HuH-7.5 (cell line): ENCODE results near the gene ACTA1.
"Not testable (repeated sequence)": the region's sequence is repeated elsewhere in the genome, so short reads cannot be mapped to it uniquely, and the experiment has no call there.

Source experiments
- DNase-seq: peaks from one replicate; pipeline ENCODE4 v3.0.0; 2011; ENCODE audit warnings: low spot score

The ACTA1 gene

GRCh38 chr1:229409616-229410369, 24.1 kb downstream of the ACTA1 start:
- DNase-seq, result no peak

DNA sequence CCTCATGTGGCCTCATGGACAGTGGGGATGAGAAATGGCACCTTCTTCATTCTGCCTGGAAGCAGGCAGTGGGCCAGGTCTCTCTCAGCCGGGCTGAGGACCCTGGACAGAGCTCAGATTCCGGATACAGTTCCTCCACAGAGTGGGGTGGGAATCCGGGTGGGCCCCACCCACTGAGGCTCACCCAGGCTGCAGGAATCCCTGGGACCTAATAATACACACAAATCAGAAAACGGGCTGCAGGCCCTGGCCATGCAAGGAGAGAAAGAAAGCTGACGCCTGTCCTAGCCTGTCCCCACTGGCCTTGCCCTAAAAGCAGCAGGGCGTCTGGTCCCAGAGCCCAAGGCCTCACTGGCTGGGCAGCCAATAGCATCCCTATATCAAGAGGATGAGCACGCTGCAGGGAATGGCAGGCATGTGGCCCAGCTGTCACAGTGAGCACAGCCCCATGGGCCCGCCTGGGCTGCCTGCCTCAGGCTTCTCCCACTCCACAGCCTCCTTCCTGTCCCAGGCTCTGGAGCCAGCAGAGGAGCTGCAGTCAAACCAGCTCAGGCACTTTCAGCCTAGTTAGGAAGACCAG, 25.3 kb downstream of the ACTA1 start:
- DNase-seq, result no peak

- DNase-seq, result no peak
These were observed 26.5 kb downstream of the ACTA1 start for GRCh38 chr1:229407206-229408026.

DNA sequence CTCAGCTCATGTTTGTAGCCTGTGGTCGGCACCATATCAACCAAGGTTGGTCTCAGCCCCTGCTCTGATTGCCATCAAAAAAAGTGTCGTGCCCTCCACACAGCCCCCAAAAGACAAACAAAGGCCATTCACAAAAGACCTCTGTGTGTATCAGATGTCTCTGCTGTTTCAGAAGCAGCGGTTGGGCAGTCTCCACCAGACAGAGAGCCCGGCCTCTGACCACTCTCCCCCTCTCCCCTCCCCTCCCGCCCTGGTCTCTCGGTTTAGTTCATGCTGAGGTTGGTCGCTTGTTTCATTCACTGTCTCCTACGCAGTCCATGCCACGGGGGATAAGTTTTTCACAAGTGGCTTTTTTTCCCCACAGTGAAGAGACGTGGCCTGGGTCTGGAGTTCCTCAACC, 27.1 kb downstream of the ACTA1 start:
- peak; percentile 76 for DNase-seq

DNA sequence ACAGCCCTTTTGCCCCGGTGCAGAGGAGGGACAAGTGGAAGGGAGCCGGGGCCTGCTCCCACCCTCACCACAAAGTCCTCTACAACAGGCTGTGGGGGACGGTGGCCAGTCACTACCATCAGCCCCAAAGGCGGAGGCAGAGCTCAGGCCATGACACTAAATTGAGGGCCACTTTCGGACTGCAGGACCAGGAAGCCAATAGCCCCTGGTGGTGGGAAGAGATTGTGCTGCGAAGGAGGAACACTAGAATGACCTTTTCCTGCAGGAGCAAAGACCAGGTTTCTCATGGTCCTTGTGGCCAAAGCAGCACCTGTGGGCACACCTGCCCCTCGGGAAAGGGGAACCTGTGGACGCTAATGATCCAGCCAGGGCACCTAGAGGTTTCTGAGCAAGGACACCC, 30.3 kb downstream of the ACTA1 start:
- no peak for DNase-seq

DNA sequence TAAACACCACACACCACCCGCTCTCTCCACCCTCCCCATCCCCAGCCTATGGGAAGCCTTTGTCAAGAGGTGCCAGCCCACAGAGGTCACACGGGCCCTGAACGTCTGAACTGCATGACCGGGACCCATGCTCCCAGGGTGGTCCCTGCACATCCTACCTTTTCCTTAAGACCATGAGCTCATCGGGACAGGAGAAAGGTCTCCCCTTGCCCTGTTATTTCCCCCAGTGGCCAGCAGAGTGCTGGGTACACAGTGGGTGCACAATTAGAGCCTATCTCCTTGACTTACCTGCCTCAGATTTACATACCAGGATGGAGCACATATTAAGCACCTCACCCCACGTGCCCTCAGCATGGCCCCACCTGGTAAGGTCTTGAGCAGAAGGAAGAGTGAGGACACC, 30.9 kb downstream of the ACTA1 start:
- no peak for DNase-seq

GRCh38 chr1:229402329-229402728, 31.6 kb downstream of the ACTA1 start:
- not testable (repeated sequence) for DNase-seq

DNA sequence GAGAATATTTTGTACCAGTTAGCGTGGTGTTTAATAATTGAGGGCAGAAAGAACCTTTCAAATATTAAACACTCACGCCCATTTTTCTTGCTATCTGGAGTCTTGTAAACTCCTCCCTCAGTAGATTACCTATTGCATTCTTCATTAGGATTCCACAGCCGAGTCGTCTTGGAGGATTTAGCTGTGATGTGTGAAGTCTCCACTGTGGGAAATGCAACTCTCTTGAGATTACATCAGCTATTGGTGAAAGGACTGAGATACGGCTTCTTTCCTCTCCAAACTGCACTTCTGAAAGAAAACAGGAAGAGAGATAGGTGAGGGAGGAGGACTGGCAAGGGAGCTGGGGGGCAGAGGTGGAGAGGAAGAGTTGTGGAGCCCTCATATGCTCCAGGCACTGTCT, 36.1 kb downstream of the ACTA1 start:
- no peak for DNase-seq

- DNase-seq, result no peak
These were observed 37.2 kb downstream of the ACTA1 start for GRCh38 chr1:229396585-229397206.

DNA sequence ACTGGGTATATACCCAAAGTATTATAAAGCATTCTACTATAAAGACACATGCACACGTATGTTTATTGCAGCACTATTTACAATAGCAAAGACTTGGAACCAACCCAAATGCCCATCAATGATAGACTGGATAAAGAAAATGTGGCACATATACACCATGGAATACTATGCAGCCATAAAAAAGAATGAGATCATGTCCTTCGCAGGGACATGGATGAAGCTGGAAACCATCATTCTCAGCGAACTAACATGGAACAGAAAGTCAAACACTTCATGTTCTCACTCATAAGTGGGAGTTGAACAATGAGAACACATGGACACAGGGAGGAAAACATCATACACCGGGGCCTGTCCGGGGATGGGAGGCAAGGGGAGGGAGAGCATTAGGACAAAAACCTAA, 39.4 kb downstream of the ACTA1 start:
- not testable (repeated sequence) for DNase-seq

DNA sequence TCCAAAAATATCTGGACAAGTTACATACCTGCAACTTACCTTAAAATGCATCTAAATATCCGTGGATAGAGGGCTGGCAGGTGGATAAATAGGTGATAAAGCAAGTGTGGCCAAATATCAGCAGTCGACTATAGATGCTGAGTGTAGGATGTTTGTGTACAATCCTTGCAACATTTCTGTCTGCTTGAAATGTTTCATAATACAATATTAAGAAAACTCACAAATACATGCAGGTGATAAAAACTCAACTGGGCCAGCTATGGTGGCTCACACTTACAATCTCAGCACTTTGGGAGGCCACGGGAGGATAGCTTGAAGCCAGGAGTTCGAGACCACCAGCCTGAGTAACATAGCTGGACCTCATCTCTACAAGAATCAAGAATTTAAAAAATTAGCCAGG, 41.0 kb downstream of the ACTA1 start:
- DNase-seq, result no peak

DNA sequence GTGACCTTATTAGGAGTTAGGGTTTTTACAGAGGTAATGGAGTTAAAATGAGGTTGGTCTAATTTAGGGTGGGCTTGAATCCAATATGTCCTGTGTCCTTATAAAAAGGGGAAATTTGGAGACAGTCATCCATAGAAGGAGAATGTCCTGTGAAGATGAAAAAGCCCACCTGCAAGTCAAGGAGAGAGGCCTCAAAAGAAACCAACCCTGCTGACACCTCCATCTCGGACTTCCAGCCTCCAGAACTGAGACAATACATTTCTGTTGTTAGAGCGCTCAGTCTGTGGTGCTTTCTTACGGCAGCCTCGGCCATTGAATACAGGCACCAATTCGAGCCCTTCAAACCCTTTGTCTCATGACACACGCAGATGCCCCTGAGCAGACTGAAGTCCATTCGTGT, 43.8 kb downstream of the ACTA1 start:
- DNase-seq, result no peak

DNA sequence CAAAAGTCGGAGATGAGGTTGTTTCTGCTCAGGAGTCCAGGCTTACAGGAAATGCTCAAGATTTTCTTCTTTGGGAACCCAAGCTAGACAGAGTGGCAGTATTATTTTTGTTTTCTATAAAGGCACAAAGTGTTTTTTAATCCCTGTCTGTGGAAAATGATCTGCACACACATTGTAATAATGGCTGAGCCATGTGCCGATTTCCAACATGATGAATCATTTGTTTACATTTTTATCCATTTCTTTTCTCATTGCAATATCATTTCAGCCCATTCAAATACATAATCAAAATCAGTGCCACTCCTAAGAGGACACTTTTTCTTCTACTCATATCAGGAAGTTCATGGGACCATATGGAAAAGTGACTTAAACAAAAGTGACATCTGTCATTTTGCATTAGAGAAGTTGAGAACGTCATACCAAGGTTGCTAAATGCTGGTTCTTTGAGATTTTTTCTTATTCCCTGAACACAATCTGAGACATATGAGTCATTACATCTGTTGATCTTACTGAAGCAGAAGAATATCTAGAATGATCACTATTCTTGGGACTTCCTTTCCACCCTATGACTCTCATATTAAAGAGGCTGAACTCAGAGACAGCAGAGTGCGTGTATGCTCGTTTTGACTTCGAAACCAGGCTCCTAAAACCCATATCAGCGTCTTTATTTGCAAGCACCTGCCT, 44.9 kb downstream of the ACTA1 start:
- DNase-seq, result no peak

- no peak for DNase-seq
These were observed 47.9 kb downstream of the ACTA1 start for GRCh38 chr1:229385853-229386456.

- DNase-seq, result no peak
These were observed 49.1 kb downstream of the ACTA1 start for GRCh38 chr1:229384822-229385221.

DNA sequence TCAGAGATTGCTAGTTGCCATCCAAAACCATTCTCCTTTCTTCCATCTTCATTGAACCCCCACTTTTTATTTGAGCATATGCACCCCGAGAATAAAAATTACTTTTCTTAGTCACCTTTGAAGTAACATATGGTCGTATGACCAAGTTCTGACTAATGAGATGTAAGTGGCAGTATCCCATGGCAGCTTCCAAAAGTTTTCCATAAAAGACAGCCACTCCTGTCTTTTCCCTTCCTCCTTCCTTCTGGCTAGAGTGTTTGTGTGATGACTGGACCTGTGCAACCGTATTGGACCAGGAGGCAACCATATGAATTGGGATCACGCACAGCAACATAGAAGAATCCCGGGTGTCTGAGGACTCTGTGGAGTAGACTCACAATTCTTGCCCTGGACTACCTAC, 49.9 kb downstream of the ACTA1 start:
- DNase-seq, result no peak

- DNase-seq, result no peak
These were observed 50.7 kb downstream of the ACTA1 start for GRCh38 chr1:229383188-229383587.
